ENCODE data around the gene GTPBP1.

DNA sequence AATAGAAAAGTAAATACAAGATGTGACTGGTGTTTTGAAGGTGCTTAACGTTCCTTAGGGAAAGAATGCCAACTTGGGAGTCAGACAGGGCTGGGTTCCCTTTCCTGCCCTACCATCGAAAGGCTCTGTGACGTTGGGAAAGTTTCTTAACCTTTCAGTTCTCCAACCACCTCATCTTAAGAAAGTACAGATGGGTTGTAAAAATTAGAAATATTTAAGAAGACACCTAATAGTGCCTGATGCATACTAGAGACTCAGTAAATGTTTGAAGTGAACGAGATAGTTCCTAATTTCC lies 1.1 kb downstream of the GTPBP1 start:
- TF ChIP-seq, protein P1, sequence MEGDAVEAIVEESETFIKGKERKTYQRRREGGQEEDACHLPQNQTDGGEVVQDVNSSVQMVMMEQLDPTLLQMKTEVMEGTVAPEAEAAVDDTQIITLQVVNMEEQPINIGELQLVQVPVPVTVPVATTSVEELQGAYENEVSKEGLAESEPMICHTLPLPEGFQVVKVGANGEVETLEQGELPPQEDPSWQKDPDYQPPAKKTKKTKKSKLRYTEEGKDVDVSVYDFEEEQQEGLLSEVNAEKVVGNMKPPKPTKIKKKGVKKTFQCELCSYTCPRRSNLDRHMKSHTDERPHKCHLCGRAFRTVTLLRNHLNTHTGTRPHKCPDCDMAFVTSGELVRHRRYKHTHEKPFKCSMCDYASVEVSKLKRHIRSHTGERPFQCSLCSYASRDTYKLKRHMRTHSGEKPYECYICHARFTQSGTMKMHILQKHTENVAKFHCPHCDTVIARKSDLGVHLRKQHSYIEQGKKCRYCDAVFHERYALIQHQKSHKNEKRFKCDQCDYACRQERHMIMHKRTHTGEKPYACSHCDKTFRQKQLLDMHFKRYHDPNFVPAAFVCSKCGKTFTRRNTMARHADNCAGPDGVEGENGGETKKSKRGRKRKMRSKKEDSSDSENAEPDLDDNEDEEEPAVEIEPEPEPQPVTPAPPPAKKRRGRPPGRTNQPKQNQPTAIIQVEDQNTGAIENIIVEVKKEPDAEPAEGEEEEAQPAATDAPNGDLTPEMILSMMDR (IDR thresholded peaks at IDR 0.05): no peak
- TF ChIP-seq POLR2A (IDR thresholded peaks at IDR 0.05): no peak

Data from heart left ventricle (tissue), 13 donors.